GM21390 (cell line): ENCODE data around the gene UTP15.

ENCODE experiments used
- ATAC-seq: cut with Tn5 transposase; IDR thresholded peaks from one replicate; pipeline ENCODE4 v1.9.1; 2021; ENCODE audit not compliant: unreplicated experiment

The UTP15 gene

GRCh38 chr5:73620334-73620687 is 54.8 kb downstream of the UTP15 start:
- no peak for ATAC-seq

- ATAC-seq, result no peak
These were observed 57.5 kb downstream of the UTP15 start for GRCh38 chr5:73623060-73623459.

GRCh38 chr5:73623901-73624404 is 58.4 kb downstream of the UTP15 start:
- no peak for ATAC-seq

- ATAC-seq, result no peak
These were observed 59.3 kb downstream of the UTP15 start for GRCh38 chr5:73624888-73625287.

- ATAC-seq, result no peak
These were observed 59.9 kb downstream of the UTP15 start for GRCh38 chr5:73625372-73625943.

- peak; percentile 65 for ATAC-seq
These were observed 60.6 kb downstream of the UTP15 start, which contains the start of gene ARHGEF28 for GRCh38 chr5:73625944-73626811. Gene ARHGEF28, plus strand, starts transcription at chr5:73626196. Its CDS starts 58,656 bp downstream, at chr5:73684852.

- ATAC-seq, result no peak
These were observed 61.3 kb downstream of the UTP15 start for GRCh38 chr5:73626814-73627313.

GRCh38 chr5:73629456-73629855 is 63.9 kb downstream of the UTP15 start:
- no peak for ATAC-seq

- no peak for ATAC-seq
These were observed 65.2 kb downstream of the UTP15 start for GRCh38 chr5:73630765-73631164.

GRCh38 chr5:73631500-73631899 is 66.0 kb downstream of the UTP15 start:
- ATAC-seq, result no peak
